ENCODE measurements around the gene COLEC11. TPM values are rescaled to one million over a fixed set of nuclear protein-coding genes. Genes with fewer than 3 reads are reported as not detected.

Gene COLEC11
- polyA plus RNA-seq, 1 donor: 3.4 TPM

DNA sequence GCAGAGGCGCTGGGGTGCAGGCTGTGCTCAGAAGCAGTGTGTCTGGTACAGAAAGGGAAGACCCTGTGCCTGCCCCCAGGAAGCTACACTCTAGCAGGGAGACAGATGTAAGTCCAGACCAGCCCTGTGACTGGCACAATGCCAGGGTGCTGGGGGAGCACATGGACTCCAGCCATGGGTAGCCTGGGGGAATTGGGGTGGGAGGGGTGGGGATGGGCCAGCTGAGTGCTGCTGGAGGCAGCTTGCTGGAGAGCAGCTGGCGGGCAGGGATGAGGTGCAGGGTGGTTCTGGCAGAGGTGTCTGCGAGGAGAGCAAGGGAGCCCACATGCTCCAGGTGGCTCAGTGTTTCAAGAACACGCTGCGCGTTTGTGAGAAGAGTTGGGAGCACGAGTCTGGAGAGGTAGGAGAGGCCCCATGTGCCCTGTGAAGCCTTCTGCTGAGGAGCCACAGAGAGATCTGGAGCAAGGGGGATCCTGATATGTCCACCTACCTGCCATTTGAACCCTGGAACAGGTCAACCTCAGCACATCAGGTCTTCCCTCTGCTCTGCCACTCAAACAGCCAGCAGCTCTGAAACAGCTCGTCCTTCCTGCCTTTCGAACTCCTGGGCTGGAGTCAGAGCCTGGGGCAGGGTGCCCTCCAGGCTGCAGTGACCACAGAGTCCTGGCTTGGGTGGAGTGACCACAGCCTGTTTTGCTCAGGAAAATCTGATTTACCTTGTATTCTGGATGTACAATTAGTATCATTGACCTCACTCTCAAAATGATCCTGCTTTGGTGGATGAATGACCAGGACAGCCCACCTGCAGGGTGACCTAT is 78.2 kb downstream of the COLEC11 start:
- DNase-seq: no peak

- DNase-seq: no peak
These were observed 79.3 kb downstream of the COLEC11 start for GRCh38 chr2:3674066-3674845.

DNA sequence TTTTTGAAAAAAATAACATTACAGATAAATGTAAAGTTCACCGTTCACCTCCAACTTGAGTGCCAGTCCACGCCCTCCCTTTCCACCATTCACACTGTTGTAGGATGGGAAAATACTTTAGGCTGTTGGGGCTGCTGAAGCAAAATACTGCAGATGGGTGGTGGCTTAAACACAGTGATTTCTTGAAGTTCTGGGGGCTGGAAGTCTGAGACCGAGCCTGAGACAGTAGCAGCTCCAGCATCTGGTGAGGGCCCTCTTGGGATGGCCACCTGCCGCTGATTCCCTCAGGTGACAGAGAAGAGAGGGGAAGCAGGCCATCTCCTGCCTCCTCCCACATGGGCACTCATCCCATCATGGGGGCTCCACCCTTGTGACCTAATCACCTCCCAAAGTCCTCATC is 80.8 kb downstream of the COLEC11 start:
- no peak for DNase-seq

DNA sequence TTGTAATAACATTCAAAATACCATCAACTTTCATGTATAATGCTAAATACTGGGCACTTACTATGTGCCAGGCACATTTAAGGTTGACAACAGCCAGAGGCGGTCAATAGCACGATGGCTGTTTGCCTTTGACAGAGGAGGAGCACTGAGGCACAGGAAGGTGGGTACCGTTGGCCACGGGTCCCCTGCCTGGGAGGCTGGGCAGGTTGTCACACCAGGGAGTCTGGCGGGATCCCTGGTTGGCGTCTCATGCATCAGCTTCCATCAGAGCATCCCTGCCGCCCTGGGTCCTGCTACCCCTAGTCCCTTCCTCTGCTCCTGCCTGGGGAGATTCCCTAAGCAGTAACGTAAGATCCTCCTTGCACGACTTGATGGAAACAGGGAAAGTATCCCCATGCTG is 82.5 kb downstream of the COLEC11 start:
- DNase-seq: no peak

DNA sequence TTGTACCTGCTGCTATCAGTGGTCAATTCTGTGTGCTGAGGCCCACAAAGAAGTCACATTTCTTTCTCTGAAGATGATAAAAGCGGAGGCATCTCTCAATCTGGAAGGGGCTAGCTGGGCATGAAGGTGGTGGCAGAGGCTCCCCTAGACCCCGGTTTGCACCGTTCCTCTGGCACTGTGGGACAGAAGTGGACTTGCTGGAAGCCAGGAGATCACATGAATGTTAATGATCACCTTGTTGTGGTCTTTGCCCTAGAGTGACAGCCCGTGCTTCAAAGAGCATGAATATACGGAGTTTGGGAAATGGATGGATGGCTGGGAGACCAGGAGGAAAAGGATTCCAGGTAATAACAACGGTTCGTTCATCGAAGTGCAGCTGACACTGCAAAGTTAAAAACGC is 83.3 kb downstream of the COLEC11 start:
- no peak for DNase-seq

DNA sequence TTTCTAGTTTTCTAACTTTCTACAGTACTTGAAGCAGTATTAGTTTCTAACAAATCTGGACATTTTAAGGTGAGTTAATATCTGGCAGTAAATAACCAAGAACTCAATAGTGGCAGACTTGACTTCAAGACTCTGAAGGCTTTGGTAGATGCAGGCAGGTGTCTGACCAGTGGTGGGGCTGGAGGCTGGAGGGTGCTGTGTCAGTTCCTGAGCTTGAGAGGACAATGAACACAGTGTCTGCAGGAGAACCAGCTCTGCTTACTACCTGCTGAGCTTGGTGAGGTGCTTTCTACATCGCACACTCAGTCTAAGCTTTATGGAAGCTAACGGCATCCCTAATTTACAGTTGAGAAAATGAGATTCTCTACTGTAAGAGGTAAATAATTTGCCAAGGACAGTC is 84.3 kb downstream of the COLEC11 start:
- DNase-seq: no peak

DNA sequence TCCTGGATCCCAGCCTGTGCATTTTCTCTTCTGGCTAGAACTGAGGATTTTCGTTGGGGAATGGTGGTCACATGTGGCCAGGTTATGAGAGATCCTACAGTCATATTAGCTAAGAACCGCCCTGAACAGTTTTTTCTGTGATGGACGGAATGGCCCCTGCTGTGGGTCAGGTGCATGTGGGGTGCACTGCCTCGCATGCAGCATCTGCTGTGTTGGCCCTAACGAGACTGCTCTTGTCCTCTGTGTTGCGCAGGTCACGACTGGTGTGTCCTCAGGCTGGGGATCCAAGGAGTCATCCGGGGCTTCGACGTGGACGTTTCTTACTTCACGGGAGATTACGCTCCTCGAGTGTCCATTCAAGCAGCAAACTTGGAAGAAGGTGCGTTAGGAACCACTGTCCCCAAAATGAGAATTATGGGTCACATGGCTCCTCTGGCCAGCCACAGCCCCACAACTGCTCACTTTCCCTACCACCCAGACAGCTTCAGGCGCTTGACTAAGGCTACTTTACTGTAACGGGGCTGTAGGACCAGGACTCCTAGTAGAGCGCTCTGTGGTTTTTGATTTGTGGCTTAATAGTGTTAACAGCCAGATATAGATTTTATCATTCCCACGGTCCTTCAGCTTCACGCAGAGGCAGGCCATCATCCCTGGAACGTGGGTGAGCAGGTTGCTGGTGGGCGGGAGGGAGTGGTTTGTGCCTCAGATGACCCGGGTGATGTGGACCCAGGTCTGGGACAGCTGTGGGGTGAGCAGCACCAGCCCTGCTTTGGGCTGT is 84.9 kb downstream of the COLEC11 start:
- DNase-seq: no peak

GRCh38 chr2:3680548-3681345 is 85.8 kb downstream of the COLEC11 start:
- DNase-seq: no peak

DNA sequence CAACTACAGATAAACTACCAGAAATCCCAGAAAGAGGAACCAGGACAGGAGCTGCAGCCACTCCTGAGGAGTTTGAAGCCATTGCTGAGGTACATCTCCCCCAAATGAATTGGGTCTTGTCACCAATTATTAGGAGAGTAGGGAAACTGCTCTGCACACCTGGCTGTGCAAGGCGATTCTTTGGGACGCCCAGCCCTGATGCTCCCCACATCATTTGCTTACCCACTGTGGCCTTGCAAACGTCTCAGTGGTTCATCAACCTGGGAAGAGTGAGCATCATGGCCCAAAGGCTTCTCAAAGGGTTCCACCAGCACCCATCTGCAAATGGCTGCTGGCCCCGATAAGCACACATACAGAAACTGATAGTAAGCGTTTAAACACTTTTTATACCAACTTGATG is 86.7 kb downstream of the COLEC11 start:
- no peak for DNase-seq

GRCh38 chr2:3682811-3683210 is 87.9 kb downstream of the COLEC11 start:
- DNase-seq: no peak

GRCh38 chr2:3683748-3684454 is 89.0 kb downstream of the COLEC11 start:
- no peak for DNase-seq

GRCh38 chr2:3689998-3690748 is 95.3 kb downstream of the COLEC11 start:
- DNase-seq: no peak

DNA sequence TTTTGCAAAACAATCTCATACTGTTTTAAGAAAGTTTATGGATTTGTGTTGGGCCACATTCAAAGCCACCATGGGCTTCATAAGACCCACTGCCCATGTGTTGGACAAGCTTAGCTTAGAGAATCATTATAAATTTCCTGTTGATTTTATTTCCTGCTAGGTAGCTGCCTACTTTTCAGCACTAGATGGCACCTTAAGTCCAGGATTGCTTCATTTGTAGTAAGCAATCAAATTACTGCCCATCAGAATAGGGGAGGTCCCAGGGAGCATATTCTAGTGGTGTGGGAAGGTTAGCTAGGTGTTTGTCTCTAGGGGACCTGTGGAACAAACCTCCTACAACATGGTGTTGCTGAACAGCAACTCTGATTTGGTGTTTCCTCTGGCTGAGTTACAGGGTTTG is 97.5 kb downstream of the COLEC11 start:
- no peak for DNase-seq

Other genes with a start within 250 kb of the COLEC11 start
- gene EIPR1, start 217.3 kb upstream of the COLEC11 start, polyA plus RNA-seq (ENCODE audit: insufficient read length): 26.3 TPM
- gene TRAPPC12, start 215.4 kb upstream of the COLEC11 start, polyA plus RNA-seq (ENCODE audit: insufficient read length): 99.9 TPM
- 72.0 TPM for gene ADI1, start 75.6 kb upstream of the COLEC11 start, polyA plus RNA-seq (ENCODE audit: insufficient read length)
- 21.2 TPM for gene RNASEH1, start 36.8 kb upstream of the COLEC11 start, polyA plus RNA-seq (ENCODE audit: insufficient read length)
- gene RPS7, start 19.9 kb upstream of the COLEC11 start, polyA plus RNA-seq (ENCODE audit: insufficient read length): 1,541 TPM
- gene ALLC, start 63.1 kb downstream of the COLEC11 start, polyA plus RNA-seq (ENCODE audit: insufficient read length): 0.13 TPM
- 0.65 TPM for gene DCDC2C, start 108.5 kb downstream of the COLEC11 start, polyA plus RNA-seq (ENCODE audit: insufficient read length)